Mammary epithelial cell (primary cell): ENCODE data around the gene BAZ2B.

Experiments
- CTCF ChIP-seq, 2 donors: IDR thresholded peaks in 1 of 2; conservative IDR thresholded peaks in 1 of 2; 2 replicates each; pipeline ENCODE4 v1.5.1; 2011 to 2012; ENCODE audit warnings: inconsistent platforms in 2 of 2, low read length in 2 of 2, mild to moderate bottlenecking in 2 of 2, control low read depth in 1 of 2, low read depth in 1 of 2; ENCODE audit not compliant: insufficient read depth in 1 of 2; ENCODE audit errors: extremely low read depth in 1 of 2
- EZH2 ChIP-seq: IDR thresholded peaks from 2 replicates; pipeline ENCODE4 v1.6.1; 2012; ENCODE audit warnings: low read length, inconsistent platforms, borderline replicate concordance

DNA sequence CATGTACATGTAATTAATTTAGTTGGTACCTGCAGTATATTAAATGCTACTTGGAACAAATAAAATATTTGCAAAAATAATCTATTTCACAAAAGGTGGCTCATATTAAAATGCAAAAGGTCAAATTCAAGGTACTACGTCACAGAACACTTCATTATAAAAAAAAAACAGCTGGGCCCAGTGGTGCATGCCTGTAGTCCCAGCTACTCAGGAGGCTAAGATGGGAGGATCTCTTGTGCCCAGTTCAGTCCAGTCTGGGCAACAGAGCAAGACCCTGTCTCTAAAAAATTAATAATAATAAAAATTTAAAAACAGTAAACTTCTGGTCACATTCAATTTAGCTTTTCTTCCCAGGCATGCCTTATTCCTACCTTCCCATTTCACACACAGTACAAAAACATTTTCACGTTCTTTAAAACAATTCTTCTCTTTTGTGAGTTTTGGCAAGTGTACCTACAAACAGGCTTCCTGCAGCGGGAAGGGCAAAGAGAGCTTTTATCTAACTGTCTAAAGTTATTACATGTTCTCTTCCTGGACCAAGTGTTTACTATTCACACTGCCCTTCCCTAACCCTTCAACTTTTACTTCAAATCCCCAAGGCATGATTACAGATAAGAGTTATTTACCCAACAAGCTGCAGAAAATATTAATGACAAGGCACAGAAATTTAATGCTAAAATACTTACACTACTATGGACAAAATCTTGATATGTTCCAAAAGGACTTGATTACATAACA is 10.7 kb downstream of the BAZ2B start:
- TF ChIP-seq CTCF (conservative IDR thresholded peaks at IDR 0.05 in 1 of 2, IDR thresholded peaks at IDR 0.05 in 1 of 2; ENCODE audit: extremely low read depth in 1 of 2, insufficient read depth in 1 of 2, low read depth in 1 of 2, low read length in 2 of 2), result no peak
- TF ChIP-seq EZH2, result no peak
